Left renal pelvis (tissue), 4 donors: Measurements from ENCODE around the gene PGBD2. TPM values are rescaled to one million over a fixed set of nuclear protein-coding genes. Genes with fewer than 3 reads are reported as not detected.
"Not testable (repeated sequence)": the region's sequence is repeated elsewhere in the genome, so short reads cannot be mapped to it uniquely, and the experiment has no call there.

Experiments
- DNase-seq, 4 donors: peaks; one replicate each; pipeline ENCODE4 v3.0.0-alpha.2; 2013; ENCODE audit warnings: low read depth in 4 of 4, low spot score in 3 of 4
- polyA plus RNA-seq, 4 donors: library from polyadenylated mRNA; unstranded; fragments of 120-200 nt; gene quantifications; one replicate each; pipeline ENCODE4 v1.2.1, GENCODE V29; 2013; ENCODE audit not compliant: insufficient read length in 4 of 4

The PGBD2 gene
- polyA plus RNA-seq, 4 donors: 10.4 to 15.1 (median 11.3) TPM

- no peak for DNase-seq
These were observed 20.4 kb upstream of the PGBD2 start for GRCh38 chr1:248885646-248886045.

DNA sequence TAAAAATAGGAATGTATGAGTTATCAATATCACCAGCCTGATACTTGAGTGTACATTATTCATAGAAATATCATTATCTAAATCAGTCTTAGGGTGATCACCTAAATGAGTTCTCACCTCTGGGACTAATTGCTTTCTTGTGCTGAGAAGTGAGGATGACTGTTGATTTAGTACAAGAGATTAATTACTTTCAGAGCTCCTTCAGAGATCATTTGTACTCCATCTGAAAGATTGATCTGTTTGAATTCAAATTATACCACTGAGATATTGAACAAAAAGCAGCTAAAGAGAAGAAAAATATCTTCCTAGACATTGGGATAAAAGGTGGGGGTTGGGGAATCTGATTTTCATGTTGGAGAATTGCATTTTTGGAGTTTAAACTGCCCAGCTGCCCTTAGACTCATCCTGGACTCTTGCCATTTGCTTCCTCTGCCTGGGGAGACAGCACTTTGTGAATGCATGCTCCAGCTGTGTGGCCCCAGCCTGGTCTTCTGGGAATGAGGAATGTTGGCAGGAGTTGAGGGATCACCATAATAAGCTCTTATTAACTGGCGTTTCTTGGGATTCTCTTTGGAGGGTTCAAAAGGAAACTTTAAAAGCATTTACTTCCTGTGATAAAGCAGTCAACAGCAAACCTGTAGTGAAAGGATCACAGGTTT, 19.7 kb upstream of the PGBD2 start:
- DNase-seq: no peak

DNA sequence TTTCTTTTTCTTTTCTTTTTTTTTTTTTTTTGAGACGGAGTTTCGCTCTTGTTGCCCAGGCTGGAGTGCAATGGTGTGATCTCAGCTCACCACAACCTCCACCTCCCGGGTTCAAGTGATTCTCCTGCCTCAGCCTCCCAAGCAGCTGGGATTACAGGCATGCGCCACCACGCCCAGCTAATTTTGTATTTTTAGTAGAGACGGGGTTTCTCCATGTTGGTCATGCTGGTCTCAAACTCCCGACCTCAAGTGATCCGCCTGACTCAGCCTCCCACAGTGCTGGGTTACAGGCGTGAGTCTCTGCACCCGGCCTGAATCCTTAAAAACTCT, 16.2 kb upstream of the PGBD2 start:
- DNase-seq: not testable (repeated sequence)

GRCh38 chr1:248890549-248891498, 15.2 kb upstream of the PGBD2 start:
- DNase-seq: no peak

- no peak for DNase-seq
These were observed 14.3 kb upstream of the PGBD2 start for GRCh38 chr1:248891758-248892157.

DNA sequence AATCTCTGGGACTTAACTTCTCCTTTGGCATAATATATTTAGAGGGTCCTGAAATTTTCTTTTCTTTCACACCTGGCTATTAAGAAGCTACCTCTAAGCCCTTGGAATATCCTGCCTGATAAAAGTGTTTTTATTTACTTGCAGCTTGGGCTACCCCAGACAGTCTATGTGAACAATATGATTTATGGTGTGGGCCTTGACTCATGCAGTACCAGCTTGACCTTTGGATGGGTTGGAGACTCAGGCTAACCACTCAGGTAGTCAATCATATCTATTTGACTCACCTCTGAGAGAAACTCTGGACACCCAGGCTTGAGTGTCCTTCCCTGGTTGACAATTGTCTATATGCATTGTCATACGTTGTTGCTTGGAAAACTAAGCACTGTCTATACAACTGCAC, 13.4 kb upstream of the PGBD2 start:
- DNase-seq: no peak

GRCh38 chr1:248894837-248895236, 11.2 kb upstream of the PGBD2 start:
- DNase-seq: no peak

DNA sequence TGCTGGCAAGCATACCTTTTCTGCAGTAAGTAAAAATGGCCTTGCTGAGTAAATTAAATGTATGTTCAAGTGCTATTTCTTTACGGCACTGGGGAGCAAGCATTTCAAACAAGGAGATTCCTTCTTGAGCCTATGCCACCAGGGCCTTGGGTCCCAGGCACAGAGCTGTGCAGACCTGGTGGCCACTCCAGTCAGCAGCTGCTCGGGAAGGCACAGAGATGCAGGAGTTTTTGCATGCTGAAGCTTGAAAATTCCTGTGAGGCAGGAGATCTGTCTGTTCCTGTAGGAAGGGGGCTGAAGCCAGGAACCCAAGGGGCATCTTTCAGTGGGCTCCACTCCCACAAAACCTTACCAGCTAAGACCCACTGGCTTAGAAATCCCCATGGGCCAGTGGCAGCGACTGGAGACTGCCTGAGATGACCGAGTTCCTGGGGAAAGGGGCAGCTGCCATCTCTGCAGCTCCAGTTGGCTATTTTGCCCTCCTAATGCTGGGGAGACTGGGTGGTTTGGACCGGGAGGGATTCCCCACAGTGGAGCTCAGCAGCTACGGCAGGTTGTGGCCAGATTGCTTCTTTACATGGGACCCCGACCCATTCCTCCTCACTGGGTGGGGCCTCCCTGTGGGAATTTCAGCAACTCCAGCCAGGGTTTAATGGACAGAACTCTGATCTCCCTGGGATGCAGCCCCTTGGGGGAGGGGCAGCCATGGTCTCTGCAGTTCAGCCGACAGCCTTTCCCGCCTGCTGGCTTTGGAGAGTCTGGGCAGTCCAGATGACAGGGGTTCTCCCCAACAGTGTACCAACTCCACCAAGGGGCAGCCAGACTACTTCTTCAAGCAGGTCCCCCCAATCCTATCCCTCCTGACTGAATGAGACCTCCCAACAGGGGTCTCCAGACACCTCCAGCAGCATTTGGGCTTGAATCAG, 8.4 kb upstream of the PGBD2 start:
- no peak for DNase-seq

DNA sequence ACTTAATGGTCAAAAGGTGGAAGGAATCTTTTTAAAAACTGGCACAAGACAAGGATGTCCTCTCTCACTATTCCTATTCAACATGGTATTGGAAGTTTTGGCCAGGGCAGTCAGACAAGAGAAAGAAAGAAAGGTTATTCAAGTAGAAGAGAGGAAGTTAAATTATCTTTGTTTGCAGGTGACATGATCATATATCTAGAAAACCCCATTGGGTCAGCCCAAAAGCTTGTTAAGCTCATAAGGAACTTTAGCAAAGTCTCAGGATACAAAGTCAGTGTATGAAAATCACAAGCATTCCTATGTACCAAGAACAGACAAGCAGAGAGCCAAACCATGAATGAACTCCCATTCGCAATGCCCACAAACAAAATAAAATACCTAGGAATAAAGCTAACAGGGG, 5.4 kb upstream of the PGBD2 start:
- DNase-seq: no peak

GRCh38 chr1:248901578-248901977, 4.5 kb upstream of the PGBD2 start:
- DNase-seq: no peak

- DNase-seq: no peak
These were observed 1.4 kb upstream of the PGBD2 start for GRCh38 chr1:248904437-248905216.

GRCh38 chr1:248905662-248906008, 400 bp upstream of the PGBD2 start:
- no peak for DNase-seq

- DNase-seq: no peak
These were observed 972 bp downstream of the PGBD2 start for GRCh38 chr1:248906753-248907661.

- no peak for DNase-seq
These were observed 4.7 kb downstream of the PGBD2 start for GRCh38 chr1:248910761-248911160.

DNA sequence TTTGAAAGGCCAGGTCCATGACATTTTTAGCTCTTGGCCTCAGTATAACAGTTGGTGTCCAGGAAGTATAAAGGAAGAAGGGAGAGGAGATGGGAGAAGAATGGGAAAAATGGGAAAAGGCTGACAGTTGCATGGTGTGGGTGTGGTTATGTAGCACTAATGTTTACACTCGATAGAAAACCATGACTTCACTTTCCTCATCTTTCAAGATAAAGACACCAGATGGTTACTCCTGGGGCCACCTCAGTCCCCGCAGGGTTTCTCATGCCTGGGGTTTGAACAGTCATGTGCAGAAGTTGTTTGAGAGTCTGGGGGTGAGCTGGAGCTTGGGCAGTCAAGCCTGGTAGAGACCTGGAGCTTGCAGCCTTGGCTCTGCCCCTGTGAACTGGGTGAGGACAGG, 7.9 kb downstream of the PGBD2 start:
- no peak for DNase-seq

GRCh38 chr1:248914796-248915381, 8.9 kb downstream of the PGBD2 start:
- DNase-seq: no peak

- no peak for DNase-seq
These were observed 12.1 kb downstream of the PGBD2 start for GRCh38 chr1:248918131-248918530.

DNA sequence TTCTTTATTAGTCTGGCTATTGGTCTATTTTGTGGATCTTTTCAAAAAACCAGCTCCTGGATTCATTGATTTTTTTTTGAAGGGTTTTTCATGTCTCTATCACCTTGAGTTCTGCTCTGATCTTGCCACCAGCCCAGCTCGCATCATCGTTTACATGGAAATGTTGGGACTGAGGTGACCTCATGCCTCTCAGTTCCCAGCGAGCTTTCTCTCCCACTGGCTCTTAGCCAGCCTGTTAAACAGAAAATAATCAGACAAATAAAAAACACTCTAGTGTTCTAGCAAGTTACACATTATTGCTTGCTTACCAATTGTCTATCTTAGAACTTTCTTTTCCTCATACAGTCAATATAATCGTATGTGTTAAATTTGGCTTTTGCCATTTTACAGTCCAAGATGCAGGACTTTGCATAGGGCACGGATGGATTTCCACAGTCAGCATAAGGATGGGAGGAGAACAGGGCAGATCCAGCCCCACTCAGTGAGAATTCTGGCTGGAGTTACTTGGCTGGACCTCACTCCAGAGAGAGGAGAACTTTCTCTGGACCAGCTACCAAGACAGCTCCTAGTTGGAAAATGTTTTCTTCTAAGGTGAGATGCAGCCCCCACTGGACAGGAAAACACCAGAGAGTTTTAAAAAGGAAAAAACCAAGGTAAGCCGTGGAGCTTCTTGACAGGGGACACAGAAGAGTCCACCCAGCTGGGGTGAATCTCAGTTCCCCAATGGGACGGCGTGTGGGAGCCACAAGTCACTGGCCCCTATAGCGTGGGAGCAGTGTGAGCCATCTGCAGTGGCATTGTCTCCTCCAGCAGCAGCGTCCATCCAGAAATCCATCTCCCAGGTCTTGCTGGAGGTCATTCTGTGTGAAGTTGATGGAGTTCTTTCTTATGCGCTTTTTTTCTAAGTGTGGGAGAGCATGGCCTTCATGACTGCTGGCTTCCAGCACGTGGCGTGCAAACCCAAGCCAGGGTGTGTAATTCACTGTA, 17.6 kb downstream of the PGBD2 start:
- no peak for DNase-seq
